ENCODE results near the gene TMEM63A.
"Not testable (repeated sequence)": the region's sequence is repeated elsewhere in the genome, so short reads cannot be mapped to it uniquely, and the experiment has no call there.

TMEM63A gene

DNA sequence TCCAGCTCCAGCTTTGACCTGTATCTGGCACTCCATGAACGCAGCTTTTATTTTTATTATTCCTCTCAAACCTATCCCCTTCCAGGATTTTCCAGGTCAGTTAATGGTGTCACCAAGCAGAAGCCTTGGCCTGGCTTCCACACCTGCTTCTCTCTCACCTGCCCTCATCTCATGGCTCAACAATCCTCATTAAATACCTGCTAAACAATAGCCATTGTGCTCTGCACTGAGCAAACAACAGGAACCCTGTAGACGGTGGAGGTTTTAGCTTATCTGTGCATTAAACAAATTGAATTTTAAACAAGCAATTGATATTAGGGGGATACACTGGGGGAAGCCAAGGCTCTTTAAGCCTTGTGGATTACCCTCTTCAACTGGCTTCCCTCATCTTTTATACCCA lies 26.6 kb upstream of the TMEM63A start:
- no peak for DNase-seq (ENCODE audit: low read depth)

DNA sequence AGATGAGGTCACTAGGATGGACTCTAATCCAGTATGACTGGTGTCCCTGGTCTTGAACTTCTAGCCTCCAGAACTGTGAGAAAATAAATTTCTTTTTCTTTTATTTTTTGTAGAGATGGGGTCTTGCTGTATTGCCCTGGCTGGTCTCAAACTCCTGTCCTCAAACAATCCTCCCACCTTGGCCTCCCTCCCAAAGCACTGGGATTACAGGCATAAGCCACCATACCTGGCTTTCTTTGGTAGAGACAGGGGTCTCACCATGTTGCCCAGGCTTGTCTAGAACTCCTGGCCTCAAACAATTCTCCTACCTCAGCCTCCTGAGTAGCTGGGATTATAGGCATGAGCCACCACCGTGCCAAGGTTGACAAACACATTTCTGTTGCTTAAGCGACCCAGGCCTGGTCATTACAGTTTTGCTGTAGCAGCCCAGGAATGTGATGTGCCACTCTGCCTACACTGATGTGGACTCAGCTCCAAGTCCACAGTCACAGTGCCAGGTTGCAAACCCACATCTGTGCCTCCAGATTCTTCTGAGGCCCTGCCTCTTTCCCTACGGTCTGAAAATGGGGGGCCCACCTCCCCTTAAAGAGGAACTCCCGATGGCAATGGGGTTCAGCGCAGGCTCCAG lies 25.9 kb upstream of the TMEM63A start:
- no peak for DNase-seq (ENCODE audit: low read depth)

GRCh38 chr1:225907341-225907740 lies 25.2 kb upstream of the TMEM63A start:
- no peak for DNase-seq (ENCODE audit: low read depth)

DNA sequence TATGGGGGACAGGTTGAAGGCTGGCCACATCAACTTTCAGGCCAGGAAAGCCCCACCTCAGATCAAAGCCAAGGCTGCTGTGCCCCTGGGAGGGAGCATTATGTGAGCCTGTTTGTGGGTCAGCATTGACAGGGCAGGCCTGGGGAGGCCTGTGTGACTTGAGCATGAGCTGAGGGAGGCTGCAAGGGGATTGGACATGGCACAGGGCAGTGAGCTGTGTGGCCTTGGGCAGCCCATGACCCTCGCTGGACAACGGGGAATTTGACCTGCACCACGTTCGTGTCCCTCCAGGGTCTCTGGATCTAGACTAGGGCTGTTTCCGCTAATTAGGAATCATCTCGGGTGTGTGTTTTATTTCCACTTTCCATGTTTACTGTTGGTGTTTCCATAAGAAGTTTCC lies 24.3 kb upstream of the TMEM63A start:
- DNase-seq (ENCODE audit: low read depth): no peak

DNA sequence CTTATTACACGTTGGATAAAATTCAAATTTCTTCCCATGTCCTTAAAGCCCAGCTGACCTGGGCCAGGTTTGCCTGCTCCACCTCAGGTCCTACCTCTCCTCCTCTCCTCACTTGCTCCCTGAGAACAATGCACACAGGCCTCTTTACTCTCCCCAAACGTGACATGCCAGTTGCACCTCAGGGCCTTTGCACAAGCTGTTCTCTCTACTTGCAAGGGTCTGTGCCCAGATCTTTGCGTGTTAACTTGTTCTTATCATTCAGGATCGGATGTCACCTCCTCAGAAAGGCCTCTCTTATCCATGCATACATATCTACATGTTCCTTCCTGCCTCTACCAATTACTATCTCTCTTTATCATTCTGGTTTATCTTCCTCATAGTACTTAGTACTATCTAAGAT lies 21.4 kb upstream of the TMEM63A start:
- DNase-seq (ENCODE audit: low read depth): no peak

DNA sequence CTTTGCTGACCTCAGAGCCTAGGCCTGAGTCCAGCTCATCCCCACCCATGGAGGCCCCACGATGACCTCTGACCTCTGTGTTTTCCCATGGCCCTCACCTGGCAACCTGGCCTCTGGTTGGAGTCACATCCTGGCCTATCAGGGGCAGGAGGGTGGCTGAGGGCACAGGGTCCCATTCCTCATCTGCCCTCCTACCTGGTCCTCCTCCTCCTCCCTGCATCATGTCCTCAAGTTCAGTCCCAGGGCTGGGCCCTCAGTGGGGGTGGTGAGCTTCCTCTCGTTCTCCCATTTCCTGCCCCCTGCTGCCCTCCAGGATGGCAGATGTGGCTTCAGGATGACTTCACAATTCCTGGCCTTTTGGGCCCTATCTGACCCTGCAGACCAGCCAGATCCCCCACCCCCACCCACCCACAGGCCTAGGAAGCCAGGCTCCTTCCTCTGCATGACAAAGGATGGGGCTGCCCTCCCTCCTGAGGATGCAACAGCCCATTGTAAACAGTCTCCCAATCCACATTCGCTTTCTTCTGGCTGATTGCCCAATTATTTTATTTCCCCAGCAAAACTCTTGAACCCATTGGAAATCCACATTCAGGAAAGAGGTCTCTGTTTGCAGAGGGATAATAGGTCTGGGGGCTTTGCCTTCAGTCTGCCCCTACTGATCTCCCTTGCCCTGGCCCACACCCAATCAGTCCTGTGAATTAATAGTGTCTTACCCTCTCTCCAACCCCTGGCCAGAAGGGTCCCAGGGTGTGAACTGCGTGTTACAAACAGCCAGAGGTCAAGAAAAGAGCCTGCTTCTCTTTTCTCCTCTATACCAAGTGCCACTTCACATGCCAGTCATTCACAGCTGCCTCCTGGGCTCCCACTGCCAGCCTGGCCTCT lies 17.1 kb upstream of the TMEM63A start:
- no peak for DNase-seq (ENCODE audit: low read depth)

GRCh38 chr1:225897595-225898514 lies 15.7 kb upstream of the TMEM63A start:
- no peak for DNase-seq (ENCODE audit: low read depth)

- peak; percentile 34 for DNase-seq (ENCODE audit: low read depth)
Observed at GRCh38 chr1:225896937-225897549, 14.9 kb upstream of the TMEM63A start.

- no peak for DNase-seq (ENCODE audit: low read depth)
Observed at GRCh38 chr1:225896494-225896893, 14.3 kb upstream of the TMEM63A start.

GRCh38 chr1:225892307-225892706 lies 10.1 kb upstream of the TMEM63A start:
- DNase-seq (ENCODE audit: low read depth): no peak

GRCh38 chr1:225891229-225891972 lies 9.2 kb upstream of the TMEM63A start:
- no peak for DNase-seq (ENCODE audit: low read depth)

- no peak for DNase-seq (ENCODE audit: low read depth)
Observed at GRCh38 chr1:225890346-225891228, 8.4 kb upstream of the TMEM63A start.

DNA sequence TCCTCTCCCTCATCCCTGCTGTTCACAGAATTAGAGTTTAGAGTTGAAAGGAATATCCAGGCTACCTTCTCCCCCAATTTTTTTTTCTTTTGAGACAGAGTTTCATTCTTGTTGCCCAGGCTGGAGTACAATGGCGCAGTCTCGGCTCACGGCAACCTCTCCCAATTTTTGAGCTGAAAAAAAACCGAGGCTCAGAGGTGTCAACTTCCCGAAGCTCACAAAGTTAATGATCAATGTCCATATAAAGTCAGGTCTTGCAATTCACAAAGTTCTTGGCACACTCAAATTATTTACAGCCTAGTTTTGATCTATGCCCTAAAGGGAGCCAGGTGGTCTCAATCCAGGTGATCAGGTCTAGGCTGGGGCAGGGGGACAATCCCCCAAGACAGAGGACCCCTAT lies 7.6 kb upstream of the TMEM63A start:
- DNase-seq (ENCODE audit: low read depth): no peak

GRCh38 chr1:225888898-225889601 lies 6.9 kb upstream of the TMEM63A start, which contains the start of gene LEFTY1:
Gene LEFTY1 (minus strand): TSS chr1:225889146. CDS start chr1:225889066, 80 bp downstream.
- no peak for DNase-seq (ENCODE audit: low read depth)

DNA sequence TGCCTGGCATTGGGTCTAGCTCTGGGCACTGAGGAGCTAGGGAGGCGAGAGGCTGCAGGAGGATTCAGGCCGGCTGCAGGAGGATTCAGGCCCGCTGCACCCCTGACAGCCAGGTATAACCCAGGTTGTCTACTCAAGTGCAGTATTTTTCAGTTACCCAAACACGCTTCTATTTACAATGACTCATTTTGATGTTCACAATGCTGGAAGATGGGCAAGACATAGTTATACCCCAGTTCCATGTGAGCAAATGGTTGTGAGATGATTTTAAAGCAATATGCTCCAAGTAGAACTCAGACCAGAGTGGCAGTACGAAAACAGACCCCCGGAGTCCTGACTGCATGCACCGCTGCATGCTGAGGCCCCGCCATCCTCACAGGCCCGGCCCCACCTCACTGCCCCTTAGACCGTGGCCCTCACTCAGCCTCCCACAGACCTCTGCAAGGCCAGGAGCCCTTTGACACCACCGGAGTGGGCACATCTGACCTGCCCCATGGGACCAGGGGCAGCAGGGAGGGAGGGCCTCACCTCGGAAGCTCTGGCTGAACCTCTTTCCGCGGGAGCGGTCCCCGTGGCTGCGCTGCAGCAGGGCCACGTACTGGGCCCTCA lies 6.2 kb upstream of the TMEM63A start:
- no peak for DNase-seq (ENCODE audit: low read depth)

DNA sequence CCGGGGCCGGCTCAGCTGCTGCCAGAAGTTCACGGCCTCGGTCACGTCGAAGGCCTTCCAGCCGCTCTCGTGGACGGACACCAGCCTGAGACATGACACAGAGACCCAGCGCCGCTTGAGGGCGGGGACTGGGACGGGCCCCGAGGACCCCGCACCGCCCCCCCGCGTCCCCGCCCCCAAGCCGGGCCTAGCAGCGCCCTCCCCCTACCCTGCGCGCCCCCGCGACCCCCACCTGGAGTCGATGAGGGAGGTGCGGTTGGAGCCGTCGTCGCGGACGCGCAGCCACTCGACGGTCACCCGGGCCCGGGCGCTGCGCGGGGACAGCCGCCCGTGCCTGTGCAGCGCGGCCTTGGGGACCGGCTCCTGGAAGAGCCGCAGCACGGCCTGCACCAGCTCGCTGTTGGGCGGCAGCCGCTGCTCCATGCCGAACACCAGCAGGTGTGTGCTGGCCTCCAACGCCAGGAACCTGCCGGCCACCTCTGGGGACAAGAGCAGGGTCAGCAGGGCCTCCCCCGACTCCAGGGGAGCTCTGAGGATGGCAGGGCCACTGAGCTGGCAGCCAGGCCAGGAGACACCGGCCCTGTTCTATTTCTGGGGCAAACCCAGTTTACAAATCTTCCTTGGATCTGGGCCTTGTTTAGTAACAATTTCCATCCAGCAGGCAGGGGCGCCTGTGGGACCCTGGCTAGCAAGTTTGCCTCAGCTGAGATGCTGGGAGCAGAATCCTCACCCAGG lies 5.5 kb upstream of the TMEM63A start:
- DNase-seq (ENCODE audit: low read depth): not testable (repeated sequence)

DNA sequence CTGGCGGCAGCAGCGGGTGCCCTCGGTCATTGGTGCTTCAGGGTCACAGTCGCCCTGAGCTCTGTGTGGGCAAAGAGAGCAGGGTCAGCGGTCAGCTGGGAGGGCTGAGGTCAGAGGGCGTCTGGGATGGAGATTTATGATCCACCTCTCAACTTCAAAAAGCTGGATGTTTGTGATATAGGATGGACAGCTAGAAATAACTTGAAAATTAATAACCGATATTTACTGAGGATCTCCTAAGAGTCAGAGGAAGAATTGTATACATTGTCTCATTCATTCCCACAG lies 4.8 kb upstream of the TMEM63A start:
- no peak for DNase-seq (ENCODE audit: low read depth)

- DNase-seq (ENCODE audit: low read depth): no peak
Observed at GRCh38 chr1:225886159-225887029, 4.2 kb upstream of the TMEM63A start.
